Stimulated activated CD4-positive, alpha-beta T cell treated with anti-CD3 and anti-CD28 coated beads, Interleukin-1b, Interleukin-23, amount 100 ng/mL, for 48 hours (primary cell): ENCODE measurements around the gene FAM161B.
"Not testable (repeated sequence)": the region's sequence is repeated elsewhere in the genome, so short reads cannot be mapped to it uniquely, and the experiment has no call there.

Source experiments
- DNase-seq: peaks from one replicate; pipeline ENCODE4 v3.0.0-alpha.2; 2020

Gene FAM161B

GRCh38 chr14:73942180-73942579 lies 7.7 kb downstream of the FAM161B start:
- DNase-seq, result no peak

DNA sequence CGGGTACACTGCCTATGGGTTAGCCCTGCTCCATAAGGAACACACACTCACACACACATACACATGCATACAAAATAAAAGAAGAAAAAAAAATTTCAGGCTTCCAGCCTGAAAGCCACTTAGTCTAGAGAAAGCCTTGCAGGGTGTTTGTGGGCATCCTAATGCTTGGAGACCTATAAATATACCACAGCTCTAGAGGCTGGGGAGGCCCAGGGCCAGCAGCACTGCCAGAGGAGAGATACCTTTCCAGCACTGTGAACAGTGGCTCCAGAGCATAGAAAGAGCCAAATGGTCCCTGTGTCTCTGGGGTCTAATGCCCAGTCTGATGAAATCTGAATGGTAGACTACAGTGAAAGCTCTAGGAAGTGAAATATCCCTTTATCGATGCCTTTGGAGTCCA lies 12.9 kb downstream of the FAM161B start:
- no peak for DNase-seq

DNA sequence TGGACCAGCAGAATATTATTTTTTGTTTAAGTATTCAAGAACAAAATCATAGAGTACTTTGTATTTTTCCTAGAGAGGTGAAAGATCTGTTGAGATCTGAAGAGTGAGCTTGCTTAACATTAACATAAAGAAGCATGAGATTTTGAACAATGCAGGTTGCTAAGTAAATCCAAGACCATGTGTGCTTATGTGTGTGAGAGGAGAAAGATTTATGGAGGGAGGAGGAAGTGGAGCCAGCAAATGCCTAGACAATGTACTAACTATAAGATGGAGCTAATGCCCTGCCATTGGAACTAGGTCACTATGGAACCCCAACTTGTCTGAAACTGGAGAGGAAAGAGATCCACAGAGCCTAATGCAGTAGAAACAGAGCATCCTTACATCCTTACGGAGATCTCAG lies 13.3 kb downstream of the FAM161B start:
- DNase-seq, result no peak

DNA sequence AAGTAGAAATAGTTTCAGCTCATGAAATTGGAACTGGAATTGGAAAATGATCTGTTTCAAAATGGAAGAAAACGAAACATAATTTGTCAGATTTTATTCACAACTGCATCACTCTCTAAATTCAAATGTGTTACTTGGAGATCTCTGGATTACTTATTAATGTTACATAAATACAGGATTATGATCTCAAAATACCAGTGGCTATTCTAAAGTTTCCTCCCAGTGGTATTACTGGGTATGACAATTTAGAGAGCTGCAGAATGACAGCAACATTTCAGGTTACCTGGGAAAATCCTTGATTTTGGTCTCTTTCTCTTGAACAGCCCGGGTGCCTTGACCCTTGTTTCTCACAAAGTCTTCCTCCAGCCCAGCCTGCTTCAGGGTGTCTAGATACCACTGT lies 14.2 kb downstream of the FAM161B start:
- no peak for DNase-seq

DNA sequence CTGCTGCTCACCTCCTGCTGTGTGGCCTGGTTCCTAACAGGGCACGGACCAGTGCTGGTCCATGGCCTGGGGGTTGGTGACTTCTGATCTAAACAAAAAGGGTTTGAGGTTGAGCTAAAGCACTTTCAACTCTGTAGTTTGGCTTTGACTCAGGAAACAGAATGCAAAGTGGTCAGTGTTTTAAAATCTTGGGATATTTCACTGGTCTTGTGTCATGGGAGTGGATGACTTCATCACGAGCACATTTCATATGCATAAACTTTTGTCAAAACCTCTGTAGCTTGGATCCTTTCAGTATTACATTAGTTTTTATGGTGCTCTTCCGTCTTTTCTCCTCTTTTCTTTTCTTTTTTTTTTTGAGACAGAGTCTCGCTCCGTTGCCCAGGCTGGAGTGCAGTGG lies 25.6 kb downstream of the FAM161B start:
- DNase-seq, result no peak

DNA sequence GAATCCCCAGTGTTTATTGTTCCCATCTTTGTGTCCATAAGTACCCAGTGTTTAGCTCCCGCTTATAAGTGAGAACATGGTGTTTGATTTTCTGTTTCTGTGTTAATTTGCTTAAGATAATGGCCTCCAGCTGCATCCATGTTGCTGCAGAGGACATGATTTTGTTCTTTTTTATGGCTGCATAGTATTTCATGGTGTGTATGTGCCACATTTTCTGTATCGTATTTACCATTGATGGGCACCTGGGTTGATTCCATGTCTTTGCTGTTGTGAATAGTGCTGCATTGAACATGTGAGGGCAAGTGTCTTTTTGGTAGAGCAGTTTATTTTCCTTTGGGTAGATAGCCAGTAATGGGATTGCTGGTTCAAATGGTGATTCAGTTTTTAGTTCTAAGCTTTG lies 30.4 kb downstream of the FAM161B start:
- not testable (repeated sequence) for DNase-seq

- DNase-seq, result no peak
Measured at GRCh38 chr14:73916324-73916723, 33.6 kb downstream of the FAM161B start.

GRCh38 chr14:73913256-73913655 lies 36.6 kb downstream of the FAM161B start:
- DNase-seq, result no peak

- DNase-seq, result no peak
Measured at GRCh38 chr14:73909681-73910080, 40.2 kb downstream of the FAM161B start.

GRCh38 chr14:73903028-73903427 lies 46.9 kb downstream of the FAM161B start:
- no peak for DNase-seq

DNA sequence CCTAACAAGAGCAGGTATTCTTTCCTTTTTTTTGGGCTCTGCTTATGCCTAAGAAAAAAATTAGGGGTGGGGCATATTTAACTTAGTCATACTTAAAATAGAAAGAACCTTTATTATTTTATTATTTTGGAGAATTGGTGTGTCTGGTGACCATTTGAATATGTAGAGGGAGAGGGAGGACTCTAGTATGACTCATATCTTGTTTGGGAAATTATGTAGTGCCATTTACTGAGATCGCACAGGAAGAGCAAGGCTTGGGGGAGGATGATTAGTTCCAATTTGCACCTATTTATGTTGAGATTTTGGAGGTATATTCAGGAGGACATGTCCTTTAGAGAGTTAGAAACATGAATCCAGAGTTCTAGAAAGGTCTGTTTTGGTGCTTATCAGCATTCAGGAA lies 53.4 kb downstream of the FAM161B start:
- no peak for DNase-seq

- DNase-seq, result no peak
Measured at GRCh38 chr14:73895939-73896338, 54.0 kb downstream of the FAM161B start.

GRCh38 chr14:73894180-73894687 lies 55.7 kb downstream of the FAM161B start:
- DNase-seq, result not testable (repeated sequence)

DNA sequence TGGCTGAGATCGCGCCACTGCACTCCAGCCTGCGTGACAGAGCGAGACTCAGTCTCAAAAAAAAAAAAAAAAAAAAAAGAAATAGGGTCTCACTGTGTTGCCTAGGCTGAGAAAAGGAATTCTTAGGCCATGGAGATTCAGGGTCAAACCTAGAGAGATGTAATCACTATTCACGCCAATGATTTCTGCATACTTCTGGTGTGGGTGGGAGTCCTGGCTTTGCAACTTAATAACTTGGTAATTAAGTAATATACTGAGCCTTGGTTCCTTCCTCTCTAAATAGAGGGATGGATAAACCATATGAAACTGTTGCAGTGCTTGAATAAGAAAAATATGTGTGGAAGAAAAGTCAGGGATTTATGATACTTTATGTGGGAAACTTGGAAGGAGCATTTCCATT lies 60.5 kb downstream of the FAM161B start:
- DNase-seq, result no peak

- DNase-seq, result no peak
Measured at GRCh38 chr14:73888971-73889370, 60.9 kb downstream of the FAM161B start.

DNA sequence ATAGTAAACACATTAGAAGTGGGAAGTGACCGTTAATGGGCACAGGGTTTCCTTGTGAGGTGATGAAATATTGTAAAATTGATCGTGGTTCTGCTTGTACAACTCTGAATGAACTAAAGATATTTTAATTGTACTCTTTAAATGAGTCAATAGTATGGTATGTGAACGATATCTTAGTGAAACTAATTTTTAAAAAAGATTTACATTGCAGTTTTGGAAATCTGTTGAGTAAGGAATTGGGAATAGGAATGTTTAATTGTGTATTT lies 61.5 kb downstream of the FAM161B start:
- no peak for DNase-seq

GRCh38 chr14:73887694-73888459 lies 62.0 kb downstream of the FAM161B start:
- DNase-seq, result no peak

DNA sequence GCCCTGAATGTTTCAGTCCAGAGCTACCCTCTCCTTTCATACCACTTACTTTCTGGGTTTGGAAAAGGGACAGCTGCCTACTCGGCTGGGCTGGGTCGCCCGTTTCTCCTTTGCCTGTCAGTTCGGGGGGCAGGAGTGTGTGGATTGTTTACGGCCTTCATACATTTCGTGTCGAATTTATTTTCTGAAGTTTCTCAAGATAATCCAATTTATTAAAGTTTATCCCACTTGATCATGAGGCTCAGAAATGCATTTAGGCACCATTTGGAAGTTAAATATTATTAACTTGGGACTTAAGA lies 62.6 kb downstream of the FAM161B start:
- no peak for DNase-seq

- DNase-seq, result peak; percentile 95
Measured at GRCh38 chr14:73886449-73887317, 63.2 kb downstream of the FAM161B start, which contains the start of gene ZNF410. TSS of gene ZNF410 (plus strand) at chr14:73886859. CDS start at chr14:73892176, 5,317 bp downstream.

DNA sequence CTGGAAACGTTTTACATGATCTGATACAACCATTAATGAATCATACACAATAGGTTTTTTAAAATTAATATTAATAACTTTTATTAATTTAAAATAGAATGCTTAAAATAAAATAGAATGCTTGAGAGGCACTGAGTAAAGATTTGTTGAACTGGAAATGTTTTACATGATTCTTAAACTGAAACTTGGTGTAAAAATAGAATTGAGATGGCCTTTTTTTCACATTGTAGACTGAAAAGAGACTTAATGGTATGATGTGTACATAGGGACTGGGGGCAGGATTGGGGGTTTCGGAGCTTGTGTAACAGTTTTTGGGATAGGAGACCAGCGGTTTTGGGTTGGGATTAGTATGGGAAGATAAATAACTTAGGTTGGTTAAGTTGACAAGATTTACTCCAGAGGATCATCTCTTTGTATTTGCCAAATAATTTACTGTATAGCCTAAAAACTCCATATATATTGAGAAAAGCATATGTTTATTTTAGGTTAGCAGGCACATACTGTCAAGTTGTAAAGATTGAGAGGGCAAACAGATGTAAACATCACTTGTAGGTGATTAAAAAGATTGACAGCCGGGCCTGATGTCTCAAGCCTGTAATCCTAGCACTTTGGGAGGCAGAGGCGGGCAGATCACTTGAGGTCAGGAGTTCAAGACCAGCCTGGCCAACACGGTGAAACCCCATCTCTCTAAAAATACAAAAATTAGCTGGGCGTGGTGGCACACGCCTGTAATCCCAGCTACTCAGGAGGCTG lies 65.3 kb downstream of the FAM161B start:
- DNase-seq, result no peak
